T1000 (cell line): ENCODE data around the gene RBM4B.
A peak's percentile ranks its signal among the peaks of the same experiment; 100 is the strongest.
"Not testable (repeated sequence)": the region's sequence is repeated elsewhere in the genome, so short reads cannot be mapped to it uniquely, and the experiment has no call there.

ENCODE experiments used
- DNase-seq: peaks from one replicate; lab custom pipeline; 2025; ENCODE audit warnings: mixed read lengths; lab: John Stamatoyannopoulos, UW

Gene RBM4B

DNA sequence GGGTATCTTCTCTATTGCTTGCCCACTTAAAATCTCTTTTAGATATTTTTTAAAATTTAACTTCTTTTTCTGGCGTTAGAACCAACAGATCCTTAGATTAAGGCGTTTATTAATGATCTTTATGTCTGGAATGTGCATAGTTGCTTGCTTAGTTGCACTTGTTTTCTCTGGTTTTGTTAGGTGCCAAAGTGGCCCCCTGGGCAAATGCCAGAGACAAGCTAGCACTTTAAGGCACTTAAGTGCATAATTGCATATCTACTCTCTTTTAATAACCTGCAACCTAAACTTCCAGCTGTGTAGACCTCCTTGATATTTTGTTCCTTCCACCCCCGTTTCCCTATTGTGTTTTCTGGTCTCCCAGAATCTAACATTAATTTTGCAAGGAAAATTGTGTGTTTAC lies 35.9 kb downstream of the RBM4B start:
- no peak for DNase-seq

DNA sequence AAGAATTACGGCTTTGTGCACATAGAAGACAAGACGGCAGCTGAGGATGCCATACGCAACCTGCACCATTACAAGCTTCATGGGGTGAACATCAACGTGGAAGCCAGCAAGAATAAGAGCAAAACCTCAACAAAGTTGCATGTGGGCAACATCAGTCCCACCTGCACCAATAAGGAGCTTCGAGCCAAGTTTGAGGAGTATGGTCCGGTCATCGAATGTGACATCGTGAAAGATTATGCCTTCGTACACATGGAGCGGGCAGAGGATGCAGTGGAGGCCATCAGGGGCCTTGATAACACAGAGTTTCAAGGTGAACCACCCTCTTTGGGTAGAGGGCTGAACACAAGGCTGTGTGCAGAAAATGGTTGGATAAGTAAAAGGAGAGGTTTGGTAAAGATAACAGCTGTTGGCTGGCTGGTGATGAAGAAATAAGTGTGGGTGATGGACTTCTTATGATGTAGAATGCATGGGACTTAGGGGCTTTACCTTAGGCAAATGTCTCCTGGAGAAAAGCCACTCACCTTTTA lies 37.8 kb downstream of the RBM4B start:
- not testable (repeated sequence) for DNase-seq

DNA sequence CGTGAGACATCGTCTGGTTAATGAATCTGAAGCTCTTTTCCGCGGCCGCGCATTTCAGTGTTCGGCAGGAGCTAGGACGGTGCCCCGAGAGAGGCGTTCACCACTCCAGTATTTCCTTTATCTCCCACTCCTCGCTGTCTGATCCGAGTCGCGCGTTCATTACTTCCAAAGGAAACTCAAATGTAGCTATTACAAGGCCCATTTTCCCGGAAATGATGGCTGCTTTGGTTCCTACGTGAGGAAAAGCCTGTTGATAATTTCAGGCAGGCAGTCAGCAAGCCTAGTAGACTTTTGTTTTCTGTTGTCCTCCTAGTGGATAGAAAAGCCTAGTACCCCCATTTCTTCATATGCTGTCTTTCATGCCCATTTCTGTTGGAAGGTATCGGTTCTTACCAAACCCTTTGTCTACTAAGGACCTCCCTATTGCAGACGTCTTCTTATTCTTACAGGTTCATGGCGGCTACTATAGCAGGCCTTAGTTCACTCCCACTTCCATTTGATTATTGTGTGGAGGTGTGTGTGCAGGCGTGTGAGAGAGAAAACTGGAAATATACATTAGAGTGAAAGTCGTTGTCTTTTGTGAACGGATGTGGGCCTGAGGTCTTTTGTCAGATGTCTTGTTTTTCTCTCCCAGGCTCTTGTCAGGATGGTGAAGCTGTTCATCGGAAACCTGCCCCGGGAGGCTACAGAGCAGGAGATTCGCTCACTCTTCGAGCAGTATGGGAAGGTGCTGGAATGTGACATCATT lies 38.4 kb downstream of the RBM4B start:
- no peak for DNase-seq

DNA sequence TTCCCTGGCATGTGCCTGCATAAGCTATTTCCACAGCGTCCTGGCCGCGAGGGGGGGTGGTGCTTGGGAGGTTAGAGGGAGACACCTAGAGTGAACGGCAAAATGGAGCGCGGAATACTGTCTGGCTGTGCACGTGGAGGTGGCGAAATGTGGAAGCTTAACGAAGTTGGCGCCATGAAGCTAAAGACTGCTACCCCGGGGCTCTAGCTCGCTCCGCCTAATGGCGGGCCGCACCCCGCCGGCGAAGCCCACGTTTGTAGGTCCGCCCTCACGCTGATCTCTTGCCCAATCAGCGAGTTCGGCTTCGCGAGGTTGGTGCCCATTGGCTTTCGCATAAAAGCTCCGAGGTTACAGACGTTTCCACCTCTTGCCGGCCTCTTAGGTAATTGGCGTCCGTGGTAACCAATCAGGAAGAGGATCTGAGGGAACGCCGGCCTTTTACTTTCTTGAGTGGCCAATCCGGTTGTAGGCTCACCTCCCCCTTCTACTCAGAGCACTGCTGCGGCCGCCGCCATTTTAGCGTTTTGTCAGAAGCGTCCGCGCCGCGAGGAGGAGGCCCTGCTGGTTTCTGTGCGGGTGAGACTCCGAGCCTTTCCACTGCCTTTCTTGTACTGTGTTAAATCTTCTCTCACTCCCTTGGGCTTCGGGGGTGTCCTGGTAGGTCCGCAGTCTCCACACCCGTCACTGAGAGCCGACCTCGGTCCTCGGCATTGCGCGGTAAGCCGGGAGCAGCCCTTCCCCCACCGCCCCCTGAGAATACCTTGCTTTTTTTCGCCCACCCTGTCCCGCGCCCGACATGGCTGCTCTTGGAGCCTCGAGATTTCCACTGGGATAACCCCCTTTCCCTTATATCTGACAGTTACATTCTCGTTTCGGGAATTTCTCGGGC lies 39.3 kb downstream of the RBM4B start, which contains the start of gene RBM4:
Gene RBM4 (plus strand): TSS at position 527 of the 889 bp plus-strand sequence. CDS start 1,009 bp downstream, outside the sequence.
- DNase-seq, result peak; percentile 98

DNA sequence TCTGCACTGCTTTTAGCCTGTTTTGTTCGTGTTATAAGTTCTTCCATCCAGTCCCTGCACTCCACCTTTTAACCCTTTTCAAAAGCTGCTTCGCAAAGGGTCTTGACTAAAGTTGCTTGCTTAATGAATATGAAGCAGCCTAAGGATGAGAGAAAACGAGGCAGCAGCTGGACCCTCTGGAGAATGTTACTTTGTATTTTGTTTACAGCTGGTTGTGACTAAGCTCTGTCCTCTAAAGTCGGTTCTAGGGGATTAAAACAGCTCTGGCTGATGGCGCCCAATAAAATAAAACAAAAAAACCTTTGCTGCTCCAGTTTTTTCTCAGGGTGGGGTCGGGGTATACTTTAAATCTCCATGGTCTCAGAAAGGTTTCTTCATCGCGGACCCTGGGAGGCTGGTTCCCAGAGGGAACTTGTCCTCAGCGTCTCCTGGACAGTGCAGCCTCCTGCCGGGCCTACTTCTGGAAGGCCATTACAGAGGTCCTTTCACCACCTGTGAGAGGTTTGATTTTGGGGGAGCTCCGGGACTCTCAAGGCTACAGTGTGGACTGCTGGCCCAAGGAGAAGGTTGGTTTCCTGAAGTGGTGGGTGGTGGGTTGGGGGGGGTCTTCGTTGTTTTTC lies 40.0 kb downstream of the RBM4B start:
- DNase-seq, result no peak

DNA sequence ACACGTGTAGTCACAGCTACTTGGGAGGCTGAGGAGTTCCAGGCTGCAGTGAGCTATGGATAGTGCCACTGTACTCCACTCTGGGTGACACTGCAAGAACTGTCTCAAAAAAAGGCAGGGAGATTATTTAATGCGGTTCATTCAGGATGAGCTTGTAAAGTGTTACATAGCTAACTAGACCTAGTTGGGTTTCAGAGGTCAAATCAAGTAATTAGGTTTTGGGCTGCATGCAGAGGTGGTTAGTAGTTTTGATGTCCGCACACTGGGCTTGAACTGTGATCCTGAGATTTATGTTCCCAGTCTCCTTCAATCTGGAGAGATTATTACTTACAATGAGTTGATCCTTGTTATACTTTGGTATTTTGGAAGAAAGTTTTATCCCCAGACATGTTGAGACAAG lies 41.3 kb downstream of the RBM4B start:
- no peak for DNase-seq

DNA sequence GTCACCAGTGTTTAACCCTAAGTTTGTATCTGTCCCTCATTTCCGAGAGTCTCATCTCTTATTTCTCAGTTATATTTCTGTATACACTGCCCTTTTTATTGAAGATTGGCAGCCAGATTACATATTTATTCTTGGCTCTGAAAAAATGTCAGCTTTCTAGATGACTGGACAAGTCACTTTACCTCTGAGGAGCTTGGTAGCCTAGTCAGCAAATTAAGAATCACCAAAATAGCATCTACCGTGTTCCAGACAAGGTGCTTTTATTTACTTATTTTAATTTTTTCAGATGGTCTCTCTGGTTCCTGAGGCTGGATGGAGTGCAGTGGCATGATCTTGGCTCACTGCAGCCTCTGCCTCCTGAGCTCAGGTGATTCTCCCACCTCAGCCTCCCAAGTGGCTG lies 44.7 kb downstream of the RBM4B start:
- DNase-seq, result no peak

DNA sequence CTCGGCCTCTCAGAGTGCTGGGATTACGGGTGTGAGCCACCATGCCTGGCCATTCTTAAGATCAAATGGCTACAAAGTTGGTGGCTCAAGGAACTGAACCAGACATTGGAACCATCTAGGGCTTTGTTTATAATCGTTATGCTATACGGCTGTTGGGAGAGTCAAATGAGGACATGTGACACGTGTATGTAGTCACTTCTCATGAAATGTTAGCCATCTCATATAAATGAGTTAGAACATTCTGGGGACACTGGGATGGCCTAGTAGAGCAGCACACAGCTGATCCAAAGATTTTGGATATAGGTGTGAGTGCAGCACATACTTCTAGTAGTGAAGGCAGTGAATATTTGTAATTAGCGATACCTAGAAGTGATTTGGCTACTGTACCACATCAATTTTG lies 45.8 kb downstream of the RBM4B start:
- no peak for DNase-seq

DNA sequence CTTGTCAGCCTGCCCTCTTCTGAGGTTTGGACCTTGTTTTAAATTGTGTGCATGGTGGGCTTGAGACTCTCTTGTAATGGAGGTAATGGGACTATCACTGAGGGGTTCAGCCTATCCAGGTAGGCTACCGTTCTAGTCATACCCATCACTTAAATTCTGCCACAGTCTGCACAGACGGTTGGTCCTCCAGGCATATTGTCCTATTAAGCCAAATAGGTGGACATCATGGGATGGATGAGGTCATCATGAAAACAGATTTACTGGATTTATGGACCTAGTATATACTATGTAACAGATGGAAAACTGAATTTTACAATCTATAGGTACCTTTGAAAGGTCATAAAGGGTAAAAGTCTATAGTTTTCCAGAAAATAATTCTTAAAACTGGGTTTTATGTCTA lies 48.3 kb downstream of the RBM4B start:
- no peak for DNase-seq

DNA sequence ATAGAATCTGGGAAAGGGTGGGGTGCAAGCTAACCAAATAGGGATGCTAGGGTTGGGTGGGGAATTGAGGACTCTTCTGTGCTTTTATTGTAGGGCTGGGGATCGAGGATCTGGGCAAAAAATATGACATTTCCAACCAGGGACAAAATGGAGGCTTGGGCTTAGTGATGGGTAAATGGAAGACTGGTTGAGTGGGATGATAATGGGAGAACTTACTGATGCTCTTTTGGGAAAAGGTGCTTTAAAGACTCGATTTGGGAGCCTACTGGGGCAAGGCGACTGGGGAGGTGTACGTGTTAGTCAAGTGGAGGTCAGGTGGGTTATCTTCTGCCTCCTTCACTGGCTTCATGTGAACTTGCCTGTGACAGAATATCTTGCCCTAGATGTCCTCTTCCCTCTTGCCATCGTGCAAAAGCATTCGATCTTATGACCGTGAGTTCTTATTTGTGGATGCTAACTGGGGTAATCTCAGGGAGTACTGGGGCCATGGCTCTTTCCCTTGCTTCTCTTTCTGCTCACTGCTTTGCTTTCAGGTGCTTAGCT lies 49.6 kb downstream of the RBM4B start:
- no peak for DNase-seq

DNA sequence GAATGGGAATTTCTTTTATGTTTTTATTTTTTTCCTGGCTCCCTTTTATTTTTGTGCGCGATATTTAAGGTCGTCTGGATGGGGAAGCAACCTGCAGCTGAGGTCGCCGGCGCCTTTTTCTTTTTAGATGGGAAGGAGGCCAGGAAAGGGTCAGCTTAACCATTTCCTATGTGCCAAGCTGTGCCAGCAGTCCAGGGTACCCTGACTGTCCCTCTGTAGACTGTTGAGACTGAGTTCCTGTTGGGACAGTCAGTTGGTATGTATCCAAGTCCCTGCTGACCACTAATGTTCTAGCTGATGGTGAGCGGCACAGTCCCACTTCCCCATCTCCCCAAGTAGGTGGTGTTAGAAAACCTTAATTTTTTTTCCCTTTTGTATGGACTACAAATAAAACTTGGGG lies 50.8 kb downstream of the RBM4B start:
- no peak for DNase-seq

DNA sequence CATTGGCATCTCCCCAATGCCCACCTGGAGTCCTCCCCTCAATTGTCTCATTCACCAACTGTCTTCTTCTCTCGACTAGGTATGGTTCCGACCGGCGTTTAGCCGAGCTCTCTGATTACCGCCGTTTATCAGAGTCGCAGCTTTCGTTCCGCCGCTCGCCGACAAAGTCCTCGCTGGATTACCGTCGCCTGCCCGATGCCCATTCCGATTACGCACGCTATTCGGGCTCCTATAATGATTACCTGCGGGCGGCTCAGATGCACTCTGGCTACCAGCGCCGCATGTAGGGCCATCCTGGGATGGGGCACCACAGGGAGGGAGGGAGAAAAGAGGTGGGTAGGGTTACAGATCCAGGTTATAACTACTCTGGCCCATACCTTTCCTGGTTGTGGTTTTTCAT lies 51.3 kb downstream of the RBM4B start:
- DNase-seq, result no peak

DNA sequence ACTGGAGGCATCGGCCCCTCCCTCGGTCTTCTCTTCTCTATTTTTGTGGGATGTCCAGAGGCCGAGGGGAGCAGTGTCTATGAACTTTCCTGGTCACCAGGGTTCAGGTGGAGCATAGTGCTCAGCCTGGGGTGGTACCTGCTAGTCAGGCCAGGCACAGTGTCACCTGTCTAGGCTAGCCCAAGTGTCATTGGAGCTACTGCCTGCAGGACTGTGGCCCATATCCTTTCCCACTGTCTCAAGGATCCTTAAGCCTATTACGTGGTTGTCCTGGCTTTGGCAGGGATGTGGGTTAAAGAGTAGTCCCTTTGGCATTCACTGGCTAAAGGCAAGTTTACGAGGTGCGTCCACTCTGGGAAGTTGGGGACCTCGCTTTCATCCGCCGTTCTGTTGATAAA lies 51.9 kb downstream of the RBM4B start:
- DNase-seq, result no peak

DNA sequence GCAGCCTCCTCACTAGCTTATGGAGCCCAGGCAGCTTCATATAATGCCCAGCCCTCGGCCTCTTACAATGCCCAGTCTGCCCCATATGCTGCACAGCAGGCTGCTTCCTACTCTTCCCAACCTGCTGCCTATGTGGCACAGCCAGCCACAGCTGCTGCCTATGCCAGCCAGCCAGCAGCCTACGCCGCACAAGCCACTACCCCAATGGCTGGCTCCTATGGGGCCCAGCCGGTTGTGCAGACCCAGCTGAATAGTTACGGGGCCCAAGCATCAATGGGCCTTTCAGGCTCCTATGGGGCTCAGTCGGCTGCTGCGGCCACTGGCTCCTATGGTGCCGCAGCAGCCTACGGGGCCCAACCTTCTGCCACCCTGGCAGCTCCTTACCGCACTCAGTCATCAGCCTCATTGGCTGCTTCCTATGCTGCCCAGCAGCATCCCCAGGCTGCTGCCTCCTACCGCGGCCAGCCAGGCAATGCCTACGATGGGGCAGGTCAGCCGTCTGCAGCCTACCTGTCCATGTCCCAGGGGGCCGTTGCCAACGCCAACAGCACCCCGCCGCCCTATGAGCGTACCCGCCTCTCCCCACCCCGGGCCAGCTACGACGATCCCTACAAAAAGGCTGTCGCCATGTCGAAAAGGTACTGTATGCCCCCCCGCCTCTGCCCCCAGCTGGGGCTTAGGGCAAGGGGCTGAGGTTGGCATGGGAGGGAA lies 52.5 kb downstream of the RBM4B start:
- no peak for DNase-seq

DNA sequence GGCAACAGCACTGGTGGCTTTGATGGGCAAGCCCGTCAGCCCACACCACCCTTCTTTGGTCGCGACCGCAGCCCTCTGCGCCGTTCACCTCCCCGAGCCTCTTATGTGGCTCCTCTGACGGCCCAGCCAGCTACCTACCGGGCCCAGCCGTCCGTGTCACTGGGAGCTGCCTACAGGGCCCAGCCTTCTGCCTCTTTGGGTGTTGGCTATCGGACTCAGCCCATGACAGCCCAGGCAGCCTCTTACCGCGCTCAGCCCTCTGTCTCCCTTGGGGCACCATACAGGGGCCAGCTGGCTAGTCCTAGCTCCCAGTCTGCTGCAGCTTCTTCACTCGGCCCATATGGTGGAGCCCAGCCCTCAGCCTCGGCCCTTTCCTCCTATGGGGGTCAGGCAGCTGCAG lies 53.2 kb downstream of the RBM4B start:
- DNase-seq, result no peak

DNA sequence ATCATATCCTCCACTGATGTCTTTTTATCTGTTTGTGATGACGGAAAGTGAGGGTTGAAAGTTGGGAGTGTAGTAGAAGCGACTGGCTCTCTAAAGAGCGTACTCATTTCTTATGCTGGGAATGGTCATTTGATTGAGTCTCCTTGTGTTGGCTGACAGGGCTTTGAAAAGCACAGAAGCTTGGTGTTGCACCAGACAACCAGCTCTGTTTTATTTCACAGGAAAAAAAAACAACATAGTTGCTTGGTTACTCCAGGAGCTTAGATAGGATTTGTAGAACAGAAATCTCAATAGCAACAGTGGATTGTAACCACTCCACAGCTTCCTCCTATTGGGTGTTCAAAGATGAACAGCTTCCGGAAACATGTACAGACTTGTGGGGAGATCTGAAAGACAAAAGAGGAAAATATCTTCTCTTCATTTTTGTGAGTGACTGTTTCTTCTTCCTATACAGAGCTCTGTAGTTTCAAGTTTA lies 58.6 kb downstream of the RBM4B start:
- no peak for DNase-seq

DNA sequence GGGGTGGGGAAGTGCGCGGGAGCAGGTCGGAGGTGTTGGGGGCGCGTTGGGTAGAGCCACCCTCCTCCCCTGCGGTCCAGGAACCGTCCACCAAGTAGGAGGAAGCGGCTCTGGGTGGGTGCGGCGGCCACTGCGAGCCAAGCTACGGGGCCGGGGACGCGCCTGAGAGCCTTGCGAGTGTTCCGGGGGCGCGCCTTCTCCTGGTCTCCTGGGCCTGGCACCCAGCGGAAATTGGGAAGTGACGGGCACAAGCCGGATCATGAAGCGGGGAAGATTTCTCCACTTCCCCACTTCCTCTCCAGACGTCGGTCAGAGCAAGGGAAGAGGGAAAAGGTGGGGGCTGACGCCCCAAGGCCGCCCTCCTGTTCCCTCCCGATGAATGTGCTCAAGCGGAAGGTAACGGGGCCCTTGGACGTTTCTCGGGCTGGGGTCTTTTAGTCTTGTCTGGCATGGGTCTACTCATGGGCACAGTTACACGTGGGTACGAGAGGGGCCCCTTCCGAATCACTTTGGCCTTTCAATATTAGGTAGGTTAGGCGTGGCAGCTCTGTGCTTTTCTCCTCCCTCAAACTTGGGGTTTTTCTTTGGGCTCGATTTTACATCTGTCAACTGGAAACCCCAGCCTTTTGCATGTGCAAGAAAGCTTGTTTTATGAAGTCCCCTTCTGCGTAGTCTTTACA lies 60.4 kb downstream of the RBM4B start:
- DNase-seq, result no peak

DNA sequence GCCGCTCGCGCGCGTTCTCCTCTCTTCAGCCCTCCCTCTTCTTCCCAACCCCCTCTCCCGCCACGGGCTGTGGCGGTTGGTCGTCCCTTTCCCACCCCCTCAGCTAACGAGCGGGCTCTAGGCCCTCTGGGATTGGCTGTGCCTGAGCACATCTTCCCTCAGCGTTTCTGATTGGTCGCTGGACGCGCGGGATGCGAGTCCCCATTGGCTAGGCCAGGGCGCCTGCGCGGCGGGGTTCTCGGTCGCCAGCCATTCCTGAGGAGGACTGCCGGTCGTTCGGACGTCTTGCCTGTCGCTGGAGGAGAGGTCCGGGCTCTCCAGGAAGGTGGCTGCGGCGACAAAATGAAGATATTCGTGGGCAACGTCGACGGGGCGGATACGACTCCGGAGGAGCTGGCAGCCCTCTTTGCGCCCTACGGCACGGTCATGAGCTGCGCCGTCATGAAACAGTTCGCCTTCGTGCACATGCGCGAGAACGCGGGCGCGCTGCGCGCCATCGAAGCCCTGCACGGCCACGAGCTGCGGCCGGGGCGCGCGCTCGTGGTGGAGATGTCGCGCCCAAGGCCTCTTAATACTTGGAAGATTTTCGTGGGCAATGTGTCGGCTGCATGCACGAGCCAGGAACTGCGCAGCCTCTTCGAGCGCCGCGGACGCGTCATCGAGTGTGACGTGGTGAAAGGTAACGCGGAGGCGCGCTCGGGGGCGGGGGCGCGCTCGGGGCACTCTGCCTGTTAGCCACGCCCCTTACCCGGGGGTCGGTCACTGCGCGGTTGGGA lies 61.1 kb downstream of the RBM4B start, which contains the start of gene RBM14:
Gene RBM14 (plus strand): TSS at position 252 of the 776 bp plus-strand sequence. CDS start 91 bp downstream, at position 343.
- peak; percentile 99 for DNase-seq
